DMS53 treated with DMSO at 0.1 percent for 48 hours (cell line): ENCODE results near the gene SLC16A4.
A peak's percentile ranks its signal among the peaks of the same experiment; 100 is the strongest.
"Not testable (repeated sequence)": the region's sequence is repeated elsewhere in the genome, so short reads cannot be mapped to it uniquely, and the experiment has no call there.

Experiments used
- DNase-seq: peaks from one replicate; lab custom pipeline; 2025; ENCODE audit not compliant: unreplicated experiment; lab: John Stamatoyannopoulos, UW

SLC16A4 gene

DNA sequence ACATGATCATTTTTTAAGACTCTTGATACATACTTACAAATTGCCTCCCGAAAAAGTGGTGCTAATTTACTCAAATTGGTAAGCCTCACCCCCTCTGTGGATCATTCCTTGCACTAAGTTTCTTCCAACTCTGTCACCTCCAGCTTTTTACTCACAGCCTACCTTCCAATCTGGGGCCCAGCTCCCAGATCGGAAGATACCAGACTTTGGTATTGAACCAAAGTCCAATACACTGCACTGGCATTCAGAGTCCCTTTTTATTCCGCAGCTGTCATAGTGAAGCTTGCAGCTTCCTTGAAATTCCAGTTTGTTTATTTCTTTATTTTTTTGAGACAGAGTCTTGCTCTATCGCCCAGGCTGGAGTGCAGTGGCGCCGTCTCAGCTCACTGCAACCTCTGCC, 18.5 kb upstream of the SLC16A4 start:
- DNase-seq = no peak

GRCh38 chr1:110408488-110408887, 17.7 kb upstream of the SLC16A4 start:
- no peak for DNase-seq

GRCh38 chr1:110407260-110408210, 16.7 kb upstream of the SLC16A4 start, which contains the start of gene LAMTOR5:
Gene LAMTOR5 (minus strand): TSS chr1:110407694. CDS start chr1:110407620, 74 bp downstream.
- peak; percentile 87 for DNase-seq

- not testable (repeated sequence) for DNase-seq
Measured at GRCh38 chr1:110406407-110406806, 15.6 kb upstream of the SLC16A4 start.

- no peak for DNase-seq
Measured at GRCh38 chr1:110404401-110404800, 13.6 kb upstream of the SLC16A4 start.

DNA sequence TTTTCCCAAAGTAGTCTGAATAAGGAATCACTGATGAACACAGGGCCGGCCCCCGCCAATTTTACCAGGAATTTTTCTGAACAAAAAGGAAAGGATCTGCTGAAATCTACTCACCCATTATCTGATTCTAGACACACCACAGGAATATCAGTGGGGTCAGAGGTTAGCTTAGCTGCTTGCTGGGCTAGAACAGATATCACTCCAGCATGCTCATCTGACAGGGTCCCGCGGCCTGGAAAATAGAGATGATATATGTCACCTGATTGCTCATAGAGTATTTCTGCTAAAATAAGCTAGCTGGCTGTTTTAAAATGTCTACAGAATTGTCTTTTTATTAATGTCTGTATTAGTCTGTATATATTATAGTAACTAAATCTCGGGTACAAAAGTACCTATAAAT, 13.0 kb upstream of the SLC16A4 start:
- DNase-seq = no peak

- DNase-seq = not testable (repeated sequence)
Measured at GRCh38 chr1:110396259-110396958, 5.6 kb upstream of the SLC16A4 start.

DNA sequence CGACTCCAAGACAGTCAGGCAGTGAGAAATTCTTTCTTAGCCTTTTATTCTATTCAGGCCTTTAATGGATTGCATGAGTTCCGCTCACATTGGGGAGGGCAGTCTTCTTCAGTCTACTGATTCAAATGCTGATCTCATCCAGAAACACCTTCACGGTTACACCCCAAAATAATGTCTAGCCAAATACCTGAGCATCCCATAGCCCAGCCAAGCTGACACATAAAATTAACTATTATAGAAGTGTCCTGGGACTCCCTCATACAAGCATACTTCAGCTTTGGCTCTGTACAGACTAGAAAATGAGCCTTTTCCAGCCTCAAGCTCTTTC, 3.6 kb upstream of the SLC16A4 start:
- DNase-seq = no peak

DNA sequence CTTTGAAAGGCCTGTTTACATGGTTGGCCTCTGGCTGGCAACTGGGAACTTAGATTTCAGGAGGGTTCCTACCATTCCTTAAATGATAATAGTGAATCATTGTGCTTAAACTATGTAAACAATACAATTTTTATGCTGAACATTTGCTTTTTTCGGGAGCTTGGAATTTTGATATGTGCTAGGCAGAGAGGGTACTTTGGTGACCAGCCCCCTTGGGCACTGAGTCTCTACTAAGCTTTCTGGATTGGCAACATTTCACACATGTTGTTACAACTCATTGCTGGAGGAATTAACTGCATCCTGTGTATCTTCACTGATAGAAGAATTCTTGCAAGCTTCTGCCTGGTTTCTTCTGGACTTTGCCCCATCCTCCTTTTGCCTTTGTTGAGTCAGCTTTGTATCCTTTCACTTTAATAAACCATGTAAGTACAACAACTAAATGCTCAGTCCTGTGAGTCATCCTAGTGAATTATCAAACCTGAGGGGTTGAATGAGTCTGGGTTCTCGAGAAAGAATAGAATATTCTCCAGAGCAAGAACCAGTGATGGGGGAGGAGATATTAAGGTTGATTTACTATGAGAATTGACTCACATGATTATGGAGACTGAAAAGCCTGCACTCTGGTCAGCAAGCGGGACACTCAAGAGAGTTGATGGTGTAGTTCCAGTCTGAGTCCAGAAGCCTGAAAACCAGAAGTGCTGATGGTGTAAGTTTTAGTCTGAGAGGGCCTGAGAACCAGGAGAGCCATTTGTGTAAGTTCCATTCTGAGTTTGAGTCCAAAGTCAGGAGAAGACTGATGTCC, 3.1 kb upstream of the SLC16A4 start:
- peak; percentile 51 for DNase-seq

- no peak for DNase-seq
Measured at GRCh38 chr1:110393286-110393685, 2.5 kb upstream of the SLC16A4 start.

DNA sequence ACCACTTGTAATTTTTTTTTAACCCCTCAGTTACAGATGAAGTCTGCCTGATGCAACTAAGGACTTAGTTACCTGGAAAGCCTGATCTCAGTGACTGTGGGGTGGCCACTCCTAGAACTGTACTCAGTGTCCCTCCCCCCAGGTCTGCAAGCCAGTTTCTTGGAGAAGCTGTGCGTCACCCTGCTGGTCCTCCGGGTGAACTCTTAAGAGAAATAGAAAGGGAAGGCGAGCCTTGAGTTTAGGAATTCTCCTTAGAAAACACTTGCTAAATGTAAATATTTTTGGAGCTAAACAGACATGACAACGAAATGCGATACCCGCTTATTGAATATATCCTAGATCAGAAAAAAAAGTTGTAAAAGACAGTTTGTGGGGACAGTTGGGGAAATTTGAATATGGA, 730 bp downstream of the SLC16A4 start:
- no peak for DNase-seq

DNA sequence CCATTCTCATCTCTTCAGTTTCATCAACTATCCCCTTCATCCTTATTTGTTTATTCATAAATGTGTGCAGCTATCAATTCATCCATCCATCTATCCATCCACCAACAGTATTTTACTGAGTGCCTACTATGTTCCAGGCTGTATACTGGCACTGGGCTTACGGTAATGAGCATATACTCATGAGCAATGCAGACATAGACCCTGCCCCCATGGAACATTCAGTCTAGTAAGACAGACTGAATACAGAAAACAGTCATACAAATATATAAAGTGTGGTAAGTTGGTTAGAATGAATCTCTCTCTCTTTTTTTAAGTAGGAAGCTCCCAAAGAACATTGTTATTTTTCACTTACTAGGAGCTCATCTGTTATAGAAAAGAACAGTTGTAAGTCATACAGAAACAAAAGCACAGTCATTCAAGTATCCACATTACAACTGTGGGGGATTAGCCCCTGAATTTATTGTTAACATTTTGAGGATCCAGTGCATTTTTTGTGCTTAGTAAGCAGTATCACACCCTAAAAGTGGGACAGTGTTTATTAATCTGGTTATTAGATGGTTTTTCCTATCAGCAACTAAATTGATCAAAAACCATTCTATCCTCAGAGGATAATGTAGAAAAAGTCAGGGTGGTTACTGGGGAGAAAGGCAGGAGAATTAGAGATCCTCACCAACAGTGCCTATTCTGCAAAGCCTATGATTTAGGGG, 3.6 kb downstream of the SLC16A4 start:
- DNase-seq = no peak

GRCh38 chr1:110385369-110385768, 5.5 kb downstream of the SLC16A4 start:
- DNase-seq = no peak

DNA sequence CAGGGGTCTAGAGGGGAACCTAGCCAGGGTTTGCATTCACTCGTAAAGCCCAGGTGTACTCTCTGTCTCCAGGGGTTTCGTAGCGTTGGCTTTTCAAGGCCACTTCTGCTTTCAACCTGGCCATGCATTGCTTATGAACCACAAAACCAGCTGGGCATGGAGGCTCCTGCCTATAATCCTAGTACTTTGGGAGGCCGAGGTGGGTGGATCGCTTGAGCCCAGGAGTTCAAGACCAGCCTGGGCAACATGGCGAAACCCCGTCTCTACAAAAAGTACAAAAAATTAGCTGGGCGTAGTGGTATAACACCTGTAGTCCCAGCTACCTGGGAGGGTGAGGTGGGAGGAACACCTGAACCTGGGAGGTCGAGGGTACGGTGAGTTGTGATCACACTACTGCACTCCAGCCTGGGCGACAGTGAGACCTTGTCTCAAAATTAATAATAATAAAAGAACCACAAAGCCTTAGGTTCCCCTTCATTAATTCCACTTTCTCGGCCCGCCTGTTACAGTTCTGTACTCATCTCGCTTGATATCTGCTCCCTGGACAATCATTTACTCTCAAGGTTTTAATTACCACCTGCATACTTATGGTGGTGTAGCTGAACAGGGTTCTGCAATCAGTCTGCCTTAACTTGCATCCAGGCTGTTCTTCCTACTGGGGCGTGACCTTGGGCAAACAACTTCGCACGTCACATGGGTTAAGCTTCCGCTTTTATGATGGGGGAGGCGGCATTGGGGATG, 6.1 kb downstream of the SLC16A4 start:
- no peak for DNase-seq

DNA sequence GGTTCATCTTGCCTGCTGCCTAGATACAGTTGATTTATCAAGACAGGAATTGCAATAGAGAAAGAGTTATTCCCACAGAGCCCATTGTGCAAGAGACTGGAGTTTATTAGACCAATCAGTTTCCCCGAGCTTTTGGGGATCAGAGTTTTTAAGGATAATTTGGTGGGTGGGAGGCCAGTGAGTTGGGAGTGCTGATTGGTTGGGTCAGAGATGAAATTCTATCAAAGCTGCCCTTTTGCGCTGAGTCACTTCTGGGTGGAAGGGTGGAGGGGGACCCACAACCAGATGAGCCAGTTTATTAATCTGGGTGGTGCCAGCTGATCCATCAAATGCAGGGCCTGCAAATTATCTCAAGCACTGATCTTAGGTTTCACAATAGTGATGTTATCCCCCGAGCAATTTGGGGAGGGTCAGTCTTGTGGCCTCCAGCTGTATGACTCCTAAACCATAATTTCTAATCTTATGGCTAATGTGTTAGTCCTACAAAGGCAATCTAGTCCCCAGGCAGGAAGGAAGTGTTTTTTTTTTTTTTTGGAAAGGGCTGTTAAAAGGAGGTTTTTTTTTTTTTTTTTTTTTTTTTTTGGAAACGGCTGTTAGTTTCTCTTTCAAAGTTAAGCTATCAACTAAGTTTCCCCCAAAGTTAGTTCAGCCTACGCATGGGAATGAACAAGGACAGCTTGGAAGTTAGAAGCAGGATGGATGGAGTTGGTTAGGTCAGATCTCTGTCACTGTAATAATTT, 7.4 kb downstream of the SLC16A4 start:
- DNase-seq = no peak

DNA sequence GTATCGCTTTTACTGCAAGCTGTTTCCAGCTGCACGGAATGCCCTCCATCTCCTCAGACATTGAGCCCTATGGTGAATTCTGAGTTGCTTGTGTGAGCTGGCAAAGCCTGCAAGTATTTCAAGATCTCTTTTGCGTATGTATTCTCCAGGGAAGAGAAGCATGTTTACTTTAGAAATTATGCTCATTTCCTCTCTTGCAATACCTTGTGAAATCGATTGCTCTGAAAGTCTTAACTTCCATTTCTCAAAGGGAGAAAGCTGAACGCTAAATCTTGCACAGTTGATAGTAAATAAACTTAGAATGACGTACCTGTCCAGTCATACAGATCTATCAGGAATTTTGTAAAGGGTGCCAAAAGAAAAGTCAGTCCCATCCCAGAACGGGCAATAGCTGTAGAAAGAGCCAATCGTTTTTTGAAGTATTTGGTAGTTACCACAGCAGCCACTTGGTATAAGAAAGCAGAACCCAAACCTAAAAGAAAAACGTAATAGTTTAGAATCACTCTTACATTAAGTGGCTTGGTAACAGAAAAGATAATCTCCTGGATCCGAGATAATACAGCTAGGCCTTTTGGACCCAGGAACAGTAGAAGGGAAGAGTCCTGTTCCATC, 10.0 kb downstream of the SLC16A4 start:
- DNase-seq = no peak

DNA sequence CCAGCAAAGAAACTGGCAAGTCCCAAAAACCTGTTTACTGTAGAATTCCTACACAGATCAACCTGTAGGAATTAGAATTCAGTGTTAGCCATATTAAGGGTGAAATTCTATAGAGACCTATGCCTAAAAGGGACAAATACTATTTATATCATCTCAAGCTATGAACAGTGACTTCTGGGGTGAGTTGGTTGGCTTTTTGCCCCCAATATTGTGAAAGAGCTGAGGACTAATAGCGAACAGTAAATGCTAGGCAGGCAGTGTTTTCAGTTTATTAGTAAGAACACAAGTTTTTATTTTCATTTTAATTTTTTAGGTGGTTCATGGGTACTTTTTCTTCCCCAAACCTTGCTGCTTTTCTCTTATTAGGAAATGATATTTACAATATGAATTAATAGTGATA, 15.3 kb downstream of the SLC16A4 start:
- DNase-seq = no peak

GRCh38 chr1:110370827-110371226, 20.0 kb downstream of the SLC16A4 start:
- no peak for DNase-seq

- DNase-seq = no peak
Measured at GRCh38 chr1:110364221-110364620, 26.6 kb downstream of the SLC16A4 start.
